Fibroblast of peridontal ligament (primary cell): Measurements from ENCODE around the gene TMEM213.
"Not testable (repeated sequence)": the region's sequence is repeated elsewhere in the genome, so short reads cannot be mapped to it uniquely, and the experiment has no call there.

Experiments used
- DNase-seq: peaks from one replicate; pipeline ENCODE4 v3.0.0-alpha.2; 2010; ENCODE audit errors: extremely low read depth

The TMEM213 gene

GRCh38 chr7:138797046-138797445 lies 748 bp upstream of the TMEM213 start:
- not testable (repeated sequence) for DNase-seq

- DNase-seq, result no peak
Observed at GRCh38 chr7:138798836-138799235, 1.0 kb downstream of the TMEM213 start.

GRCh38 chr7:138799336-138800000 lies 1.7 kb downstream of the TMEM213 start:
- no peak for DNase-seq

- no peak for DNase-seq
Observed at GRCh38 chr7:138801256-138801655, 3.5 kb downstream of the TMEM213 start.

GRCh38 chr7:138802706-138803105 lies 4.9 kb downstream of the TMEM213 start:
- no peak for DNase-seq

GRCh38 chr7:138804618-138805017 lies 6.8 kb downstream of the TMEM213 start:
- DNase-seq, result no peak

GRCh38 chr7:138809346-138809745 lies 11.6 kb downstream of the TMEM213 start:
- no peak for DNase-seq

GRCh38 chr7:138811327-138811726 lies 13.5 kb downstream of the TMEM213 start:
- DNase-seq, result not testable (repeated sequence)

GRCh38 chr7:138813945-138814344 lies 16.2 kb downstream of the TMEM213 start:
- DNase-seq, result no peak

- no peak for DNase-seq
Observed at GRCh38 chr7:138814816-138815332, 17.1 kb downstream of the TMEM213 start.

- no peak for DNase-seq
Observed at GRCh38 chr7:138816650-138817049, 18.9 kb downstream of the TMEM213 start.

GRCh38 chr7:138819625-138820024 lies 21.8 kb downstream of the TMEM213 start:
- no peak for DNase-seq

GRCh38 chr7:138821912-138822311 lies 24.1 kb downstream of the TMEM213 start:
- no peak for DNase-seq

GRCh38 chr7:138822867-138823535 lies 25.2 kb downstream of the TMEM213 start:
- no peak for DNase-seq

- no peak for DNase-seq
Observed at GRCh38 chr7:138825049-138825721, 27.4 kb downstream of the TMEM213 start.

- DNase-seq, result no peak
Observed at GRCh38 chr7:138828302-138828701, 30.5 kb downstream of the TMEM213 start.

GRCh38 chr7:138829335-138829734 lies 31.5 kb downstream of the TMEM213 start:
- DNase-seq, result no peak

- DNase-seq, result no peak
Observed at GRCh38 chr7:138832966-138833365, 35.2 kb downstream of the TMEM213 start.

GRCh38 chr7:138833596-138833995 lies 35.8 kb downstream of the TMEM213 start:
- no peak for DNase-seq

- DNase-seq, result no peak
Observed at GRCh38 chr7:138834583-138834982, 36.8 kb downstream of the TMEM213 start.

GRCh38 chr7:138835087-138835486 lies 37.3 kb downstream of the TMEM213 start:
- DNase-seq, result no peak

GRCh38 chr7:138837627-138838026 lies 39.8 kb downstream of the TMEM213 start:
- no peak for DNase-seq

- DNase-seq, result no peak
Observed at GRCh38 chr7:138838166-138838565, 40.4 kb downstream of the TMEM213 start.
